NB4 (cell line): ENCODE measurements around the gene ADGRE1.

ENCODE experiments used
- DNase-seq: peaks from one replicate; pipeline ENCODE4 v3.0.0; 2010; ENCODE audit warnings: low read depth
- H3K4me3 ChIP-seq: one replicate; pipeline ENCODE4 v1.5.1; 2011; ENCODE audit warnings: mild to moderate bottlenecking, low read depth, low read length, moderate library complexity
- CTCF ChIP-seq: IDR thresholded peaks from one replicate; pipeline ENCODE4 v1.5.1; 2012; ENCODE audit warnings: low read depth, low read length
- MAX ChIP-seq: IDR thresholded peaks from 2 replicates; pipeline ENCODE4 v1.6.1; 2011; ENCODE audit warnings: low read depth, low read length
- MYC ChIP-seq: IDR thresholded peaks from 2 replicates; pipeline ENCODE4 v1.6.1; 2011; ENCODE audit warnings: low read depth, low read length
- POLR2A ChIP-seq: IDR thresholded peaks from 2 replicates; pipeline ENCODE4 v1.6.1; 2011; ENCODE audit warnings: mild to moderate bottlenecking; ENCODE audit not compliant: insufficient read length; ENCODE audit errors: extremely low read depth

ADGRE1 gene

GRCh38 chr19:6890401-6890913 is 3.1 kb downstream of the ADGRE1 start:
- no peak for DNase-seq
- TF ChIP-seq MYC: no peak
- no peak for TF ChIP-seq CTCF
- TF ChIP-seq POLR2A: no peak
- no peak for TF ChIP-seq MAX
- no peak overlapping the region for H3K4me3 ChIP-seq

DNA sequence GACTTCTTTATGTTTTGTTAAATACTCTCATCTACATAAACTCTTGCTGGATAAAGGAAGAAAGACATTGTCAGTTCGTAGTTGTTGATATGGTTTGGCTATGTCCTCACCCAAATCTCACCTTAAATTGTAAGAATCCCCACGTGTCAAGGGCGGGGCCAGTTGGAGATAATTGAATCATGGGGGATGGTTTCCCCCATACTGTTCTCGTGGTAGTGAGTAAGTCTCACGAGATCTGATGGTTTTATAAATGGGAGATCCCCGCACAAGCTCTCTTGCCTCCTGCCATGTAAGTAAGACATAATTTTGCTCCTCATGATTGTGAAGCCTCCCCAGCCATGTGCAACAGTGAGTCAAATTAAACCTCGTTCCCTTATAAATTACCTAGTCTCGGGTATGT is 3.6 kb downstream of the ADGRE1 start:
- H3K4me3 ChIP-seq: no peak overlapping the region
- TF ChIP-seq POLR2A (no peak), CTCF (no peak), MAX (no peak), MYC (no peak)
- DNase-seq: peak; percentile 33

- DNase-seq: peak; percentile 86
- no peak for TF ChIP-seq POLR2A
- peak; percentile 77 for TF ChIP-seq MAX
- peak; percentile 73 for TF ChIP-seq MYC
- TF ChIP-seq CTCF: no peak
- H3K4me3 ChIP-seq: no peak overlapping the region
Observed at GRCh38 chr19:6891761-6892385, 4.5 kb downstream of the ADGRE1 start.

GRCh38 chr19:6894313-6894712 is 6.9 kb downstream of the ADGRE1 start:
- TF ChIP-seq CTCF (no peak), MYC (no peak), POLR2A (no peak), MAX (no peak)
- no peak for DNase-seq
- H3K4me3 ChIP-seq: no peak overlapping the region

- H3K4me3 ChIP-seq: no peak overlapping the region
- no peak for DNase-seq
- TF ChIP-seq MAX (no peak), MYC (no peak), POLR2A (no peak), CTCF (no peak)
Observed at GRCh38 chr19:6903446-6903845, 16.1 kb downstream of the ADGRE1 start.
